Fibroblast of pulmonary artery (primary cell): Measurements from ENCODE around the gene DTWD2.

ENCODE experiments used
- DNase-seq: peaks from one replicate; pipeline ENCODE4 v3.0.0-alpha.2; 2010; ENCODE audit warnings: low read depth
- H3K4me3 ChIP-seq: replicated peaks from 2 replicates; pipeline ENCODE4 v1.5.1; 2011; ENCODE audit warnings: low read depth, mild to moderate bottlenecking, control low read depth, low read length, moderate library complexity
- CTCF ChIP-seq: IDR thresholded peaks from 2 replicates; pipeline ENCODE4 v1.5.1; 2011; ENCODE audit warnings: mild to moderate bottlenecking, control low read depth, low read length, inconsistent platforms; ENCODE audit errors: missing control alignments

Gene DTWD2

GRCh38 chr5:118794281-118794680 lies 194.1 kb downstream of the DTWD2 start:
- H3K4me3 ChIP-seq: no peak overlapping the region
- no peak for DNase-seq
- TF ChIP-seq CTCF: no peak

GRCh38 chr5:118793652-118794051 lies 194.7 kb downstream of the DTWD2 start:
- no peak overlapping the region for H3K4me3 ChIP-seq
- DNase-seq: no peak
- TF ChIP-seq CTCF: no peak

- no peak for TF ChIP-seq CTCF
- DNase-seq: no peak
- no peak overlapping the region for H3K4me3 ChIP-seq
These were observed 195.3 kb downstream of the DTWD2 start for GRCh38 chr5:118793091-118793490.

GRCh38 chr5:118791926-118792734 lies 196.2 kb downstream of the DTWD2 start:
- H3K4me3 ChIP-seq: peak overlapping the region; percentile 24
- peak; percentile 81 for DNase-seq
- peak; percentile 83 for TF ChIP-seq CTCF

GRCh38 chr5:118789366-118789765 lies 199.0 kb downstream of the DTWD2 start:
- no peak overlapping the region for H3K4me3 ChIP-seq
- no peak for DNase-seq

GRCh38 chr5:118788351-118788750 lies 200.0 kb downstream of the DTWD2 start:
- no peak for DNase-seq
- H3K4me3 ChIP-seq: no peak overlapping the region
- TF ChIP-seq CTCF: no peak

More at GRCh38 chr5:118789366-118789765, 199.0 kb downstream of the DTWD2 start:
- no peak for TF ChIP-seq CTCF
